Choroid plexus epithelial cell (primary cell): ENCODE measurements around the gene GABRB1.

Experiments
- DNase-seq: peaks from one replicate; pipeline ENCODE4 v3.0.0-alpha.2; 2010; ENCODE audit warnings: low read depth
- H3K4me3 ChIP-seq: 2 replicates; pipeline ENCODE4 v1.5.1; 2011; ENCODE audit warnings: low read depth, mild to moderate bottlenecking, control low read depth, low read length, moderate library complexity
- TF ChIP-seq, protein P1 (sequence below): conservative IDR thresholded peaks from 2 replicates; pipeline ENCODE4 v1.5.1; 2011; ENCODE audit warnings: low read depth, mild to moderate bottlenecking, control low read depth, inconsistent platforms, low read length, moderate library complexity

Gene GABRB1

DNA sequence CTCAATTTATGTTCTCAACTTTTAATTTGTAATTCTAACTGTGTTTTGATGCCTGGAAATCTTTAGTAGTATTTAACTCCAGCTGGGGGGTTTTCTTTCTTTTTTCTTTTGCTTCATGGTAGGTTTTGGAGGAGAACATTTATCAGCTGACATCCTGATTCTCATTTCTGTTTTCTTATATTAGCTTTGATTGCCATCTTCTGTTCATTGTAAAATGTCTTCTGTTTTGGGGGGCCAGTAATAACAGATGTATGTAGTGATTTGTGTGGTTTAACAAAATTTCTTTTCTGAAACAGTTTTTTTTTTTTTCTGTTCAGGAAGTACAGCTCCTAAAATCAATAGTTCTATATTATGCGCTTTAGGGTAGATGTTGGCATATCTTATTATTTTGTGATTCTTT, 182.2 kb downstream of the GABRB1 start:
- TF ChIP-seq, protein P1, sequence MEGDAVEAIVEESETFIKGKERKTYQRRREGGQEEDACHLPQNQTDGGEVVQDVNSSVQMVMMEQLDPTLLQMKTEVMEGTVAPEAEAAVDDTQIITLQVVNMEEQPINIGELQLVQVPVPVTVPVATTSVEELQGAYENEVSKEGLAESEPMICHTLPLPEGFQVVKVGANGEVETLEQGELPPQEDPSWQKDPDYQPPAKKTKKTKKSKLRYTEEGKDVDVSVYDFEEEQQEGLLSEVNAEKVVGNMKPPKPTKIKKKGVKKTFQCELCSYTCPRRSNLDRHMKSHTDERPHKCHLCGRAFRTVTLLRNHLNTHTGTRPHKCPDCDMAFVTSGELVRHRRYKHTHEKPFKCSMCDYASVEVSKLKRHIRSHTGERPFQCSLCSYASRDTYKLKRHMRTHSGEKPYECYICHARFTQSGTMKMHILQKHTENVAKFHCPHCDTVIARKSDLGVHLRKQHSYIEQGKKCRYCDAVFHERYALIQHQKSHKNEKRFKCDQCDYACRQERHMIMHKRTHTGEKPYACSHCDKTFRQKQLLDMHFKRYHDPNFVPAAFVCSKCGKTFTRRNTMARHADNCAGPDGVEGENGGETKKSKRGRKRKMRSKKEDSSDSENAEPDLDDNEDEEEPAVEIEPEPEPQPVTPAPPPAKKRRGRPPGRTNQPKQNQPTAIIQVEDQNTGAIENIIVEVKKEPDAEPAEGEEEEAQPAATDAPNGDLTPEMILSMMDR = no peak
- no peak overlapping the region for H3K4me3 ChIP-seq
- DNase-seq = peak; percentile 24

DNA sequence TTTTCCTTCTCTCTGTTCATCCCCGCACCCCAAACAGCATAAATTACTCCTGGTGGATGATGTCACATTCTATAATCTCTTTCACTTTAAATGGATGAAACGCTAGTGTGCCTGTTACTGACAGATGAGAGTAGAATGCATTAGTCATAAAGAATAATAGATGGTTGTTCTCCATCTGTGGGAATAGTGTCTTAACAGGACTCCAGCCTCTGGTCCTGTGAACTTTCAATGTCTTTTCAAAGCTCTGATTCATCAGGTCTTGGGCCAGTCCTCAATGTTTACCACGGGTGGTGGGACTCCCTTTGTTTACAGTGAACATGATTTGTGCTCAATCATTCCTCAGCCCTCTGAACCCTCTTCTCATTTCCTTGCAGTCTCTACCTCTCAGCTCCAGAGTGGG, 182.6 kb downstream of the GABRB1 start:
- TF ChIP-seq, protein P1 = no peak
- DNase-seq = peak; percentile 94
- H3K4me3 ChIP-seq = no peak overlapping the region

DNA sequence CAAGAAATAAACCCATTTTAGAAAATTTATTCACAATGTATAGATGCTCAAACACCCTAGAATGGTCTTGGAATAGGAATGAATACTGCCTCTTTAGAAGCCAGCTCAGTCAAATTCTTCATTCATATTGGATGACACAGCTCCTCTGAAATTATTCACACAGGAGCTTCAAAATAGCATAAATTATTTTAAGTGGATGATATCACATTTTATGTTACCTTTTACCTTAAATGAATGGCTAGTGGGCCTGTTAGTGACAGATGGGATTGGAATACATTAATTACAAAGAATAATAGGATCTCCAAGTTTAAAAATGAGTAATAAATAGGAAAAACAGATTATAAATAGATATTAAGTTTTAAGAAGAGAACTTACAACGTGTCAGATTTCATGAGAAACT, 184.4 kb downstream of the GABRB1 start:
- DNase-seq = peak; percentile 17
- H3K4me3 ChIP-seq = no peak overlapping the region
- TF ChIP-seq, protein P1 = no peak

DNA sequence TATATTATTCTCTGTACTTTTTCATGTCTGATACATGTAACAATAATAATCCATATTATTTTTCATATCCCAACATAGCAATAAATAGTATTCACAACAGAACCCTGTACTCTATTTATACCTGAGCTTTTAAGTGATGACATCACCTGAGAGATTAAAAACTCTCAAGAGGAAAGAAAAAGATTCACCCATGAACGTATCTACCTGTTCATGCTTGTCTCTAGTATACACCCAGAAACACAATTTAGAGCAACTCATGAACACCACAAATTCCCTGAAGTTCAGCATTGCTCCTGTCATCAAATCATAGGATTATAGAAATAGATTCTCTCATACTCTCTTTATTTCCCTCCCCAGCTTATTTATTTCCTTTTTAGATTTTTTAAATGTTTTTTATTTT, 185.9 kb downstream of the GABRB1 start:
- TF ChIP-seq, protein P1 = no peak
- no peak overlapping the region for H3K4me3 ChIP-seq
- DNase-seq = no peak

DNA sequence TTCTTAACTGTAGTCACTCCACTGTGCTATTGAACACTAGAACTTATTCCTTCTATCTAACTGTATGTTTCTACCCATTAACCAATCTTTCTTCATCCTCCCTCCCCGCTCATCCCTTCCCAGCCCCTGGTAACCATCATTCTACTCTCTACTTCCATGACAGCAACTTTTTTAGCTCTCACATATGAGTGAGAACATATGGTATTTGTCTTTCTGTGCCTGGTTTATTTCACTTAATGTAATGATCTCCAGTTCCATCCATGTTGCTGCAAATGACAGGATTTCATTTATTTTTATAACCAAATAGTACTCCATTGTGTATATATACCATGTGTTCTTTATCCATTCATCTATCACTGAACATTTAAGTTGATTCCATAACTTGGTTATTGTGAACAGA, 186.5 kb downstream of the GABRB1 start:
- H3K4me3 ChIP-seq = no peak overlapping the region
- TF ChIP-seq, protein P1 = no peak
- no peak for DNase-seq

DNA sequence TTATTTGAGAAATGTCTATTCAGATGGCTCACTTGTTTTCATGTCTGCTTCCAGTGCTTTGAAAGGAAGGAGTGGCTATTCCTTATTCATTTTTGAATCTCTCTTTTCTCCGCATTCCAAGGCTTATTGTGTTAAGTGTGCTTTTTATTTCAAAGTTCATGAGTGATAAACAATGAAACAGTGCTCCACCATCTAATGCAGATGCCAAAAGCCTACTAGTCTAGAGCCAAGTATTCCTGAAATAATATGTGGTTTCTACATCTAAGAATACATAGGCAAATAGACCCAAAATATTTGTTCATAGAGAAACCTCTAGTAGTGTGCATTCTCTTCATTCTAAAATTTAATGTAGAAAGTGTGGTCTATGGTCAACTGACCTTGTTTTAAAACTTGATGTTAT, 187.3 kb downstream of the GABRB1 start:
- TF ChIP-seq, protein P1 = no peak
- no peak overlapping the region for H3K4me3 ChIP-seq
- no peak for DNase-seq

DNA sequence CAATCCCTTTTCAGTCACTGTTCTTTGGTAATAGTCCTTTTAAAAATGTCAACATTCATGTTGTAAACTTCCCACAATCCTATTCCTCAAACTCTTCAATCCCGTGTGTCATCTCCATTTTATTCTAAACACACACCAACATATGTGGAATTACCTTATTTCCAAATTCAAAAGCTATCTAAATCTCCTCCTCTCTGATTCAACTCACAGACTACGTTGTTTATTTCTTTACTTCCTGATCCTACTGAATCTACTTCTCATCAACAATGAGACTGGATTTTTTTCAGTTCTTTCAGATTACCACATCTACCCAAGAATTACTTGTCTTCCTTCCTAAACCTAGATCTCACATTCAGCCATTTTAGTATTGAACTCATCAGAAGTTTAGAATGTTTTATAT, 188.2 kb downstream of the GABRB1 start:
- peak; percentile 20 for DNase-seq
- TF ChIP-seq, protein P1 = no peak
- H3K4me3 ChIP-seq = no peak overlapping the region
